NCI-H187 (cell line): Measurements from ENCODE around the gene UPK3BL1.
"Not testable (repeated sequence)": the region's sequence is repeated elsewhere in the genome, so short reads cannot be mapped to it uniquely, and the experiment has no call there.

Experiments used
- DNase-seq, 2 experiments: peaks; one replicate each; lab custom pipeline; 2025; lab: John Stamatoyannopoulos, UW

UPK3BL1 gene

DNA sequence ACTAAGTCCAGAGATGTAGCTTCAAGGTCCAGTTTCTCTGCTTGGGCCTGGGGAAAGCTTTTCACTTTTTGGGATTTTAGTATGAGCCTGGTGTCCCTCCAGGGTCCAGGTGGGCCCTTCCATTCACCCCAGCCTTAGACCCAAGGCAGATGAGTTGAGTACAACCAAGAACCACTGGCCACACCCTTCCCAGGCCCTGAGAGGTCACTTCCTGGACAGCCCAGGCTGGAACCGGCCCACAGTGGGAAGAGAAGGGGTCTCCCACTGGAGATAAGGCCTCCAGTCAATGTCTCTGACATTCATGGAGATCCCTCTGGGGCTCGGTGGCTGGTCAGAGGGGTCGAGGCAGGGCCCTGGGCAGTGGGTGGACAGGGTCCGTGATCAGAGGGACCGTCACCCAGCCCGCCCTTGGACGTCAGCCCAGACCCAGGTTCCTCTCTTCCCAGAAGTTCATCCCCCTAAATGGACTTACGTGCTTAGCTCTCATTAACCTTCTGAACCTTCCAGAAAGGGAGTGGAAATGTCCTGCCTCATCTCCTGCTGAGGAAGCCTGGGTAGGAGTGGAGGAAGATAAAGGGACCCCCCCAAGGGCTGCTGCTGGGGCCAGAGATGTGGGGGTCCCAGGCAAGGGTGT lies 15.2 kb downstream of the UPK3BL1 start:
- not testable (repeated sequence) for DNase-seq

DNA sequence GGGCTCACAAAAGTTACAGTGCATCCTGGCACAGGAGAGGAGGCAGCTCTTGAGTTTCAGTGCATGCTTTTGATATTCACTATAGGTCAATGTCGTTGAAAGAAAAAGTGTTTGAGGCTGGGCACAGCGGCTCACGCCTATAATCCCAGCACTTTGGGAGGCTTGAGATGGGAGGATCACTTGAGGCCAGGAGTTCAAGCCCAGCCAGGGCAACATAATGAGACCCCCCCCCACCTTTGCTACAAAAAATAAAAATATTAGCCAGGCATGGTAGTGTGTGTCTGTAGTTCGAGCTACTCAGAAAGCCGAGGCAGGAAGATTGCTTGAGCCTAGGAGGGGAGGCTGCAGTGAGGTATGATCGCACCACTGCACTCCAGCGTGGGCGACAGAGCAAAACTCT lies 24.5 kb downstream of the UPK3BL1 start:
- not testable (repeated sequence) for DNase-seq

DNA sequence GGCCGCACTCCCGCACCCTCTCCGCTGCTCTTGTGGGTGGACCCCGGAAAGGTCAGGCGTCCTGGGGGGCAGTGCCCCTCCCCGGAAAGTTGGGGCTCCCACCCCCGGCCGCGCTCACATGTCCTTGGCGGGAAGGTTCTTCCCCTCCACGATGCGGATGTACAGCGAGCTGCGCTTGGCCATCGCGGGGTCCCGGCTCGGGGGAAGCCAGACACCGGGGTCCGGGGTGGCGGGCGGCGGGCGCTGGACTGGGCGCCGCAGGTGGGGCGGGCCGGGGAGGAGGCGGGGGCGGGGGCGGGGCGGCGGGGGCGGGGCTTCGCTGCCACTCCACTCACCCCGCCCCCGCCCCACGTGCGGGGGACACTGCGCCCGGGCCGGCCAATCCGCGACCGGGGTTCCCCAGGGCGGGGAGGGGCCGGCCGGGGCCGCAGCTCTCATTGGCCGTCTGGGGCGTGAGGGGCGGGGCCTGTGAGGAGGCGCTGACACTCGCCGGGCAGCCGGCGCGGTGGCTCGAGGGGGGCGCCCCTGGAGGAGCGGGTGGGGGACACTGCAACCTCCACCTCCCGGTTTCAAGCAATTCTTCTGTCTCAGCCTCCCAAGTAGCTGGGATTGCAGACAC lies 26.0 kb downstream of the UPK3BL1 start, which contains the start of gene RASA4:
Gene RASA4, minus strand, starts transcription at position 250 of the 619 bp plus-strand sequence. Its CDS starts 67 bp downstream, at position 183.
- not testable (repeated sequence) for DNase-seq

DNA sequence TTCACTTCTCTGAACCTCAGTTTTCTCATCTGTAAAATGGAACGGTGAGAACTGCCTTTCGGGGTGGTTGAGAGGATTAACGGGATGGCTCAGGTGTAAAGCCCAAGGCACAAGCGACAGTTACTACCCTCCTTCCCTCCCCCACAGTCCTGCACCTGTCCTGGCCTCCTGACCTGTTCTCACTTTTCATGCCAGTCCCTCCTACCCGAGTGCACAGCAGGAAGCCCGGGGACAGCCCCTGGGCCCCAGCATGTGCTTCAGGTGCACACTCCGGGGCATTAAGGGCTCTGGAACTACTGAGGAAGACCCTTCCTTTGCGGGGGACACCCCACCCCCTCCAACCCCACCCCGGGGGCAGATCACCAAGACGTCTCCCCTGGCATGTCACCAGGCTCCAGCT lies 26.7 kb downstream of the UPK3BL1 start:
- DNase-seq, result not testable (repeated sequence)

DNA sequence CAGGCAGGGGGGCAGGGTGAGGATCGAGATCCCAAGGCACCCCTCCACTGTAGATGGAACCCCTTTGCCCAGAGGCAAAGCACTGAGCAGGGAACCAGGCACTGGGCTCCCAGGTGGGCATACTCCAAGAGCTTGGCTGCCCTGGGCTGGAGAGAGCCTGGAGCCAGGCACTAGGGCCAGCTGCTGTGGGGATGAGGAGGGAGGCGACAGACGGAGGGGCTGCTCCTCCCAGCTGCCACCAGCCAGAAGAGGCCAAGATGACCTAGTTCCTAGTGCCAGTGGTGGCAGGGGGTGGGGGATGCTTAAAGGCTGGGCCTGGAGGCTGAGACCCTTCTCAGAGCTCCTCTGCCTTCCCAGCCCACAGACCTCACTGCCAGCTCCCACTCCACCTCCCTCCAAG lies 27.7 kb downstream of the UPK3BL1 start:
- DNase-seq, result not testable (repeated sequence)

DNA sequence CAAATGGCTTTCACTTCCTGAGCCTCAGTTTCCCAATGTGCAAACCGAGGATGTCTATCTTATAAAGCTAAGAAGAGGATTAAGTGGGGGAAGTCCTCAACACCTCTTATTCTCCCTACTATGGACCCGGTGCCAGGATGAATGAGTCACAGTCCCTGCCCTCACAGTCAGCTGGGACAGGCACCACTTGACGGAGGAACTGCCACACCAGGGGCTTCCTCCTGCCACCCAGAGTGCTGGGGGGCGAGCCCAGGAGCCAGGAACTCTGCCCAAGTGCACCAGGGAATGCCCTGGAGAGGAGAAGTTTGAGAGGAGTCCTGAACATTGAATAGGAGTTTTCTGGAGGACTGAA lies 28.3 kb downstream of the UPK3BL1 start:
- DNase-seq, result not testable (repeated sequence)

DNA sequence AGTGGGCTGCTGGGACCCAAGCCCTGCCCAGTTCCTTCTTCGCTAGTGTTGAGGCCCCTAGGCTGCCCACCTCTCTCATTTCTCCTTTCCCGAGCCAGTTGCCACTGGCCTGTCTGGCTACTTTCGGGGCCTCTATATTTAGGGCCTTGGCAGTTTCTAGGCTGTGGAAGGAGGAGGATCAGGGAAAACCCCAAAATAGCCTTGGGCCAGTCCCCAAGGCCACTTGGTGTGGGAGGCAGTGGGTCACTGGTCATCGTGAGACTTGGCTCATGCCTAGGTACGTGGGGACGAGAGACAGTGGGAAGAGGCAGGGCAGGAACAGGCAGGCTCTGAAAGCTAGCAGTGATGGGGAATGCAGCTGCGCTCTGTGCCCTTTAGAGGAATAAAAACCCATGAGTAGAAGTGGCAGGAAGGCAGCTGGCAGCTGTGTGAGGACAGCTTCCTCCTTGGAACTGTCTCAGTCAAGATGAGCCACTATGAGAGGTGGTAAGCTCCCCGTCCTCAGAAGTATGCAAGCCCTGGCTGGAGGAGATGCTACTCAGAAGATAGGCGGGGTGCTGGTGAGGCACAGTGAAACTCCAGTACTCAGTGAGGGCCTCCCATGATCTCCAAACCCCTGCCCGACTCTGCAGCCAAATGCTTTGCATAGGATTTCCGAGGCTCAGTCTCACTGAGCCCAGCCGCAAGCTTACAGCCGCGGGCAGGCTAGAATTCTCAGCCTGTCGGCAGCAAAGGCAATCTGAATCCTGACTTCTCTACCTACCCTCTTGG lies 28.8 kb downstream of the UPK3BL1 start:
- not testable (repeated sequence) for DNase-seq

DNA sequence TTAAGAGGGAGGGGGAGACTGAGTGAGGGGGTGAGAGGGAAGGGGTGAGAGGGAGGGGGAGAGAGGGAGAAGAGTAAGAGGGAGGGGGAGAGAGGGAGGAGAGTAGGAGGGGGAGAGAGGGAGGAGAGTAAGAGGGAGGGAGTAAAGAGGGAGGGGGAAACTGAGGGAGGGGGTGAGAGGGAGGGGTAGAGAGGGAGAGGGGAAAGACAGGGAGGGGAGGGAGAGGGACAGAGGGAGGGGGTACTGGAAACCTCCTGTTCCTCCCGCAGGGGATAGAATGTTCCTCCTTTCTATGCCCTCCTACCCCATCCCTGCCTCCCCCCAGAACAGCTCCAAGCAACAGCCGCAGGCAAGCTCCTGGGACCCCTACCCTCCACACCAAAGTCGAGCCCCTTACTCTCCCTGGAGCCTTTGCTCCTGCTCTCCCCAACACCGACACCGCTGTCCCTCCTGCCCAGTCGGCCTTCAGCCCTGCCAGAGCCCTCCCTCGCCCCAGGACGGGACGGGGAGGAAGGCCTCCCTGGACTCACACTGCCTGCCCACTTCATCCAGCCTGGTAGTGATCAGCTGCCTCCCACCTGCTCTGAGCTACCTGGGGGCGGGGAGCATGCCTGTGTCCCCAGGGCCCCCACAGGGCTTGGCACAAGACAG lies 30.8 kb downstream of the UPK3BL1 start:
- not testable (repeated sequence) for DNase-seq

DNA sequence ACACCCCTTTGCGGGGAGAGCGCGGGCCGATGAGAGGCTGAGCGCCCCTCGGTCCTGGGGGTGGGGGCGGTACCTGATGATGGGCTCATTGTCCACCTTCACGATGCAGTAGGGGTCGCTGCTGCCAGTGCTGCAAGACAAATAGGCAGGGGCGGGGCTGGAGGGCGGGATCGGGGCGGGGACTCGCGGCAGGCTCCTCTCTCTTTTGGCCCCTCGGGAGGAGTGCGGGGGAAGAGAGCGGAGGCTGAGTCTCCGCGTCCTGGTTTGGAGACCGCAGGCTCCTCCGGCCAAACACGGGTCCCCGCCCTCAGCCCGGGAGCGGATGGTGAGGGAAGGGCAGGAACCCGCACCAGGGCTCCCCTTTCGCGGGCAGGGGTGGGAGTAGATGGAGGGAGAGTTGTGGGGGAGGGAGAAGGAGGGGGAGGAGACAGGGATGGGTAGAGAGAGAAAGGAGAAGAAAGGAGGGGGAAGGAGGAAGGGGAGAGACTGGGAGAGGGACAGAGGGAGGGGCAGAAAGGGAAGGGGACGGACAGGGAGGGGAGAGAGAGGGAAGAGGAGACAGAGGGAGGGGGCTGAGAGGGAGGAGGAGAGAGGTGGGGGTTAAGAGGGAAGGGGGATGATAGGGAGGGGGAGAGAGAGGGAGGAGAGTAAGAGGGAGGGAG lies 31.4 kb downstream of the UPK3BL1 start:
- not testable (repeated sequence) for DNase-seq

DNA sequence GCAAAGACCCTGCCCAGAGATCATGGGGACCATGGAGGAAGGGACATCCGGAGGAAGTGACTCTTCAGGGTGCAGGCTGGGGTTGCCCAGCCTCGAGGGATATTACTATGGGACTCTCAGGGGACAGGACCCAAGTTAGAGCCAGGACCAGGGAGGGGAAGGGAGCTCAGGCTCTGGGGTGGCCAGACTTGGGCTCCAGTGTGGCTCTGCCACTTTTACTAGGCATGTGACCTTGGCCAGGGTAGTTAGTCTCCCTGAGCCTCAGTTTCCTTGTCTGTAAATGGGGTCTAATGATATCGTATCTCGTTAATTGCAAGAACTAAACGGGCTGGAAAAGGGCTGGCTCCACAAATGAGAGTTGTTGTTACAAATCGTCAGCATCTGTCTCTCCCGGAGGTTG lies 32.1 kb downstream of the UPK3BL1 start:
- DNase-seq, result not testable (repeated sequence)

DNA sequence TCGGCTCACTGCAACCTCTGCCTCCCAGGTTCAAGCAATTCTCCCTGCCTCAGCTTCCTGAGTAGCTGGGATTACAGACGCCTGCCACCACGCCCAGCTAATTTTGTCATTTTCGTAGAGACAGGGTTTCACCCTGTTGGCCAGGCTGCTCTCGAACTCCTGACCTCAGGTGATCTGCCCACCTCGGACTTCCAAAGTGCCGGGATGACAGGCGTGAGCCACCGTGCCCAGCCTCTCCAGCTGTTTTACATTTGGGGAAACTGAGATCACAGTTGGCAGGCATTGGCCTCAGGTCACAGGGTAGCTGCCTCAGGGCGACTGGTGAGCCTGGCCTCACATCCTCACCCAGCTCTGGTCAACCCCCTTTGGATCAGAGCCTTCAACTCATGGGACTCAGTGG lies 32.9 kb downstream of the UPK3BL1 start:
- DNase-seq, result not testable (repeated sequence)

DNA sequence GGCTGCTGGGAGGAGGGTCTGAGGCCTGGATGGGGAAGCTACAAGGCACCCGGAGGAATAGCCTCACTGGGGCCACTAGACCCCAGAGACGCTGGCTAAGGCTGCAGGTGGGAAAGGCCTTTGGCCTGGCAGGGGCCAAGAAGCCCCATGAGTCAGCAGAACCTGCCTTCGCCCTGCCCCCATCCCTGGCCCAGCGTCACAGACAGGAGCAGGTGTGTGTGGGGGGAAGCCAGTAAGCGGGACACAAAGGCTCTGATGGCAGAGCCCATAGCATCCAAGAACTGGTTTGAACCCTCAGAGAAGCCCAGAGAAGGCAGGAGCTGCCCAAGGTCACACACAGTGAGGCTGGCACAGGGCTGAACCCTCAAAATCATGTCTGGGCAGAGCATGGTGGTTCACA lies 35.7 kb downstream of the UPK3BL1 start:
- DNase-seq, result not testable (repeated sequence)

DNA sequence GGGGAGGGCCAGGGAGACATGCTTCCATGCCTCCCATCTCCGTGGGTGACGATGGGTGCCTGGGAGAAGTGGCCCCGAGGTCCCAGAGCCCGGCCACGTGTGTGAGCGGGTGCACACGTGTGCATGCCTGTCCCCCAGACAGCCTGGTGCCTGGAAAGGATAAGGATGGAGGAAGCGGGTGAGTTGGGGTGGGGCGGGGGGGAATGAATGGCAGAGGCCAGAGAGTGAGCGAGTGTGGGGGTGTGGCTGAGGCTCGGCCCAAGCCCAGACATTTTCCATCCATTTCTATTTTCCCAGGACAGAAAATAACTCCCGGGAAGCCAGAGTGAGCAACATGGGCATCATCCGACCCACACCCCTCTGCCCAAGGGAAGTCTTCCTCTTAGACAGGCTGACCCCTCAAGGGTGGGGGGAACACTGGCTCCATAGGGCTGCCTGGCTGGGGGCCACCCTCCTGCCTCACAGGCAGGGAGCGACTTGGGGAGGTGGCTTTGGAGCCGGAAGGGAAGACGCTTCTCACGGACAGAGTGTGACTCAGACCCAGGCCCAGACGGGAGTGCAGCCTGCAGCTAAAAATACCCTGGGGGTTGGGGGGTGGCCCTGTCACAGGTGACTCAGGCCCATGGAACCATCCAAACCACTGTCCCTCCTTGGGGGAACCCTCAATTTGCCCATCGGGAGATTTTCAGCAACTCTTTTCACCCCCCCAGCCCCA lies 38.0 kb downstream of the UPK3BL1 start:
- DNase-seq, result not testable (repeated sequence)

DNA sequence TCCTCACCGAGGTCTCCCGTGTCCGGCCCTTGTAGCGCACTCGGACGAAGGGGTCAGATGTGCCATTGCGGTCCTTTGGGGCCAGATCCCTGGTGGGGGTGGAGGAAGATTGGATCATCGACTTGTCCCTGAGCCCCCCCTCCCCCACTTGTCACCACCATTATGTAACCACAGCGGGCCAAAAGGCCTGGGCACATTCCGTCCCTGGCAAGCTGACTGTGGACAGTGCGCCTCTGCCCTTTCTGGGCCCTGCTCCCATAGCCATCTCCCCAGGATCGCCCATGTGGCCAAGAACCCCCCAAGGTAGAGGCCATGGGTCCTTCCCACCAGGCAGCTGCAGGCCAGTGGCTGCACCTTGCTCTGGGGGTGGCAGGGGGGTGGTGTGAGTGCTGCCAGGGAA lies 40.3 kb downstream of the UPK3BL1 start:
- DNase-seq, result not testable (repeated sequence)

DNA sequence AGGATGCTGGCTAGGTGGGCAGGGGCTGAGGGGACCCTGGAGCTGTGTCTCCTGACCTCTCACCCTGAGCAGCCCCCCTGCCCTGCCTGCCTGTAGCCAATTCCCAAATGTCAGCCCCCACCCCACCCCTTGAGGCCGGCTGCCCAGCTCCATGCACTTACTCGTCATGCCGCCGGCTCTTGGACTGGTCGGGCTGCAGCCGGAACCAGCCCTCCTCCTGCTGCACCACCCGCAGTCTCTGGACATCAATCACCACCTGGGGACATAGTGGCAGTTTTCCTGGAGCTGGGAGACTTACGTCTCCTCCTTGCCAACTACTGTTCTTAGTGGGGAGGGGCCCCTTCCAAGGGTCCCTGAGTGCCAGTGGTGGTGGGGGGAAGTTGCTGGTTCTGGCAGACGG lies 42.9 kb downstream of the UPK3BL1 start:
- not testable (repeated sequence) for DNase-seq

DNA sequence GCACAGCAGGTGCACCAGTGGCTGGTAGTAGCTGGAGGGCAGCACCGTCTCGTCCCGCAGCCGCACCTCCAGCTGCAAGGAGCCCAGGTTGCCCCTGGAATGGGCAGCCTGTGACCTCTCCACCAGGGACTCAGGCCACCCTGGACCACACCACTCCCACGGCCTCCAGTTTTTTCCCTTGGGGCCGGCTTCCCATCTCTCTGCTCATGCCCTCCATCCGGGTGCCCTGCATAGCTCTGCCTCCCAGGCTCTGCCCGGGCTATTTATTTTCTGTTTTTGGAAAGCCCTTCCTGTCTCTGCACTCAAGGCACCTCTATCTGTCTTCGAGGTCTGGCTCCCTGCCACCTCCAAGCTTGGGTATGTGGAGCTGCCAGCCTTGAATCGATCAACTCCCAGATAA lies 46.6 kb downstream of the UPK3BL1 start:
- not testable (repeated sequence) for DNase-seq

DNA sequence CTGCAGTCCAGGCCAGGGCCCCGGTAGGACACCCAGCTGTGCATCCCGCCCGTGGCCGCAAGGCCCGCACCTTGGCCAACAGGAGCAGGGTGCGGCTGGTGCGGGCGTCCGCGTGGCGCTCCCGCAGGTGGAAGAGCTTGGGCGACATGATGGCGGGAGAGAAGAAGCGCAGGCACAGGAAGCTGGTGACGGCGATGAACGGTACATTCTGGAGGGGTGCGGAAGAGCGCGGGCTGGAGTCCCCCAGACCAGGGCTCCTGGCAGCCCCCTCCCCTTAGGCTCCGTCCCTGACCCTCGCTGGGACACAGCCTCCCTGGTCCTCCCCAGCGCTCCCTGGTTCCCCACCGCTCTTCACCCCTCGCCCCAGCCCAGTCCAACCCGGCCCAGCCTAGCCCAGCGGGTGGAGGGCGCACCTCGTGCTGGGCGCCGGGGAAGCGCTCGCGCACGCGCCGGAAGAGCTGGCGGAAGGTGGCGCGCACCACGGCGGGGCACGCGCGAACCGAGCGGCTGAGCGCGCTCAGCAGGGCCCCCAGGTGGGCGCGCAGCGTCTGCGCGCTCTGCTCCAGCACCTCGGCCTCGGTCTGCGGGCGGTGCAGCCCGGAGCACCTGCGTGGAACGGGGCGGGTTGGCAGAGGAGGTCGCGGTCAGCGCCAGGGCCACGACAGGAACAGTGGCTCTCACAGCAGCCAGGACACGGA lies 48.8 kb downstream of the UPK3BL1 start:
- not testable (repeated sequence) for DNase-seq

DNA sequence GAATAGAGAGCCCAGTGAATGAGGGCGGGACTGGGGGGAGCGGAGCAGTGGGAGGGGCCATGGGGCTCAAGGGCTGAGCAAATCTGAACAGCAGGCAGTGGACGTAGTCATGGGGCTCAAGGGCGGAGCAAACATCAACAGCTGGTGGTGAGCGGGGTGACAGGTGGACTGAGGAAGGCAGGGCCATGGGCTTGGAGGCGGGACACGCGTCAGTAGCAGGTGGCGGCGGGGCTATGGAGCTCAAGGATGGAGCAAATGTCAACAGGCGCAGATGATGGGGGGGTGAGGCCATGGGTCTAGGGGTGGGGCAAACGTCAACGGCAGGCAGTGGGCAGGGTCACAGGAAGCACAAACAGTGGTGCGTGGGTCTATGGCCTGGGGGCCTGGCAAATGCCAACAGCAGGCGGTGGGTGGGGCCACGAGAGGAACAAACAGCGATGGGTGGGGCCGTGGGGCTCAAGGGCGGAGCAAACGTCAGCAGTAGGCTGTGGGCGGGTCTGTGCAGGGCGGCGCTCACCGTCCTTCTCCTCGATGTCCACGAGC lies 50.0 kb downstream of the UPK3BL1 start:
- not testable (repeated sequence) for DNase-seq

DNA sequence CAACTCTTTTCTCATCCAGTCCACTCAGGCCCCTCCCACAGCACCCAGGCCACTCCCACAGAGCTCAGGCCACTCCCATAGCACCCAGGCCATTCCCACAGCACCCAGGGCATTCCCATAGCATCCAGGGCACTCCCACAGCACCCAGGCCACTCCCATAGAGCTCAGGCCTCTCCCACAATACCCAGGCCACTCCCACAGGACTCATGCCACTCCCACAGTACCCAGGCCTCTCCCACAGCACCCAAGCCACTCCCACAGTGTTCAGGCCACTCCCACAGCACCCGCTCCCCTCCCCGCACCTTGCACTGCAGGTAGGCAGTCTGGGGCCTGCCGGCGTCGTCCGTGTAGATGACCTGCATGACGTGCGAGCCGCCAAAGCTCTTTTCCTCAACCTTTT lies 52.7 kb downstream of the UPK3BL1 start:
- not testable (repeated sequence) for DNase-seq
